Endothelial cell of umbilical vein (primary cell): ENCODE data around the gene DMD.

Experiments used
- EZH2 ChIP-seq: IDR thresholded peaks from 2 replicates; pipeline ENCODE4 v1.6.1; 2012; ENCODE audit warnings: borderline replicate concordance, low read depth, mild to moderate bottlenecking, moderate library complexity, low read length, inconsistent platforms; ENCODE audit not compliant: severe bottlenecking
- FOS ChIP-seq: IDR thresholded peaks from 2 replicates; pipeline ENCODE4 v1.6.1; 2011; ENCODE audit warnings: mild to moderate bottlenecking, low read length, moderate library complexity, borderline replicate concordance; ENCODE audit not compliant: insufficient read depth
- GATA2 ChIP-seq: IDR thresholded peaks from 2 replicates; pipeline ENCODE4 v1.7.0; 2011; ENCODE audit warnings: low read depth, mild to moderate bottlenecking, moderate library complexity, mixed read lengths, low read length; ENCODE audit not compliant: insufficient read length, insufficient read depth
- JUN ChIP-seq: IDR thresholded peaks from 2 replicates; pipeline ENCODE4 v1.6.1; 2011; ENCODE audit warnings: borderline replicate concordance, low read depth; ENCODE audit not compliant: insufficient read length, insufficient read depth
- MYC ChIP-seq: IDR thresholded peaks from one replicate; pipeline ENCODE4 v1.6.1; 2011; ENCODE audit warnings: mild to moderate bottlenecking, low read depth, low read length
- POLR2A ChIP-seq: IDR thresholded peaks from 2 replicates; pipeline ENCODE4 v1.6.1; 2012; ENCODE audit warnings: low read depth, mild to moderate bottlenecking, control low read depth, low read length
- POLR2AphosphoS5 ChIP-seq: IDR thresholded peaks from 2 replicates; pipeline ENCODE4 v1.6.1; 2012; ENCODE audit warnings: low read depth, mild to moderate bottlenecking, control low read depth, low read length, moderate library complexity; ENCODE audit not compliant: insufficient read depth
- TF ChIP-seq, protein P1 (sequence below), 2 donors: IDR thresholded peaks; 1 replicate in 1 of 2; 2 replicates in 1 of 2; pipeline ENCODE4 v1.5.1; 2011; ENCODE audit warnings: low read length in 2 of 2, mild to moderate bottlenecking in 2 of 2, moderate library complexity in 2 of 2, control low read depth in 1 of 2, inconsistent platforms in 1 of 2, low read depth in 1 of 2; ENCODE audit not compliant: insufficient read depth in 1 of 2; ENCODE audit errors: extremely low read depth in 1 of 2
- TF ChIP-seq, protein P2 (sequence below): IDR thresholded peaks from 2 replicates; pipeline ENCODE4 v1.6.1; 2011; ENCODE audit not compliant: insufficient read depth, insufficient read length

DNA sequence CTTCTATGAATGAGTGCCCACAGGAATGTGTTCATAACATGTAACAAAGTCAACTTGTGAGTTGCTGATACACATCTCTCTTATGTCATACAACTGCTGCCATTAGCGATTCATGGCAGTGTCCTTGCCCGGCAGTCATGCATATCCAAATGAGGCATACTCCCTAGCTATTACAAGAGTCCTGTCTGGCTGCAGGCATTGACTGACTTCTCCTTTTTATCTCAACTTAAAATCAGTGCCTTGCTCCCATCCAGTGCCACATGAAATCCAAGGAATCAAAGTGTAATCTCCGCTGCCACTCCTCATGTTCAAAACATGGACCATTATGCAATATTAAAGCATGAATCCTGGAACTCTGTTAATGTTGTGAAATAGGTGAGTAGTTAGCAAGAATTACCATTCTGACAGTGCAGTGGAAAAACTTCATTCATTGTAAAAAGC is 1790.6 kb downstream of the DMD start:
- TF ChIP-seq, protein P1, sequence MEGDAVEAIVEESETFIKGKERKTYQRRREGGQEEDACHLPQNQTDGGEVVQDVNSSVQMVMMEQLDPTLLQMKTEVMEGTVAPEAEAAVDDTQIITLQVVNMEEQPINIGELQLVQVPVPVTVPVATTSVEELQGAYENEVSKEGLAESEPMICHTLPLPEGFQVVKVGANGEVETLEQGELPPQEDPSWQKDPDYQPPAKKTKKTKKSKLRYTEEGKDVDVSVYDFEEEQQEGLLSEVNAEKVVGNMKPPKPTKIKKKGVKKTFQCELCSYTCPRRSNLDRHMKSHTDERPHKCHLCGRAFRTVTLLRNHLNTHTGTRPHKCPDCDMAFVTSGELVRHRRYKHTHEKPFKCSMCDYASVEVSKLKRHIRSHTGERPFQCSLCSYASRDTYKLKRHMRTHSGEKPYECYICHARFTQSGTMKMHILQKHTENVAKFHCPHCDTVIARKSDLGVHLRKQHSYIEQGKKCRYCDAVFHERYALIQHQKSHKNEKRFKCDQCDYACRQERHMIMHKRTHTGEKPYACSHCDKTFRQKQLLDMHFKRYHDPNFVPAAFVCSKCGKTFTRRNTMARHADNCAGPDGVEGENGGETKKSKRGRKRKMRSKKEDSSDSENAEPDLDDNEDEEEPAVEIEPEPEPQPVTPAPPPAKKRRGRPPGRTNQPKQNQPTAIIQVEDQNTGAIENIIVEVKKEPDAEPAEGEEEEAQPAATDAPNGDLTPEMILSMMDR (IDR thresholded peaks at IDR 0.05; ENCODE audit: extremely low read depth in 1 of 2, insufficient read depth in 1 of 2, low read depth in 1 of 2, low read length in 2 of 2), result no peak
- TF ChIP-seq POLR2A (no peak), POLR2AphosphoS5 (no peak), EZH2 (no peak), MYC (no peak), FOS (no peak), JUN (no peak), GATA2 (no peak)
- TF ChIP-seq, protein P2, sequence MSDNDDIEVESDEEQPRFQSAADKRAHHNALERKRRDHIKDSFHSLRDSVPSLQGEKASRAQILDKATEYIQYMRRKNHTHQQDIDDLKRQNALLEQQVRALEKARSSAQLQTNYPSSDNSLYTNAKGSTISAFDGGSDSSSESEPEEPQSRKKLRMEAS, result no peak
